RWPE2 (cell line): ENCODE measurements around the gene DTHD1.

Experiments
- ATAC-seq: fragments of 200-7000 bp; cut with Tn5 transposase; 3 replicates; pipeline ENCODE4 v1.9.1; 2021; ENCODE audit warnings: low read depth
- DNase-seq: peaks from one replicate; pipeline ENCODE4 v3.0.0-alpha.2; 2020; ENCODE audit warnings: low spot score
- H3K27ac ChIP-seq: fragments of 450-650 bp; 2 replicates; pipeline ENCODE4 v1.5.1; 2017; ENCODE audit warnings: mild to moderate bottlenecking; ENCODE audit not compliant: poor library complexity, severe bottlenecking
- H3K27me3 ChIP-seq: fragments of 250-450 bp; sonication (Bioruptor Pico); 2 replicates; pipeline ENCODE4 v1.5.1; 2021; ENCODE audit warnings: mild to moderate bottlenecking, moderate library complexity; ENCODE audit not compliant: insufficient read depth, poor library complexity, severe bottlenecking
- H3K36me3 ChIP-seq: fragments of 250-450 bp; sonication (Bioruptor Pico); 2 replicates; pipeline ENCODE4 v1.5.1; 2020; ENCODE audit warnings: low read depth, mild to moderate bottlenecking, moderate library complexity
- H3K4me1 ChIP-seq: fragments of 250-450 bp; sonication (Bioruptor Pico); 2 replicates; pipeline ENCODE4 v1.5.1; 2021; ENCODE audit warnings: mild to moderate bottlenecking, moderate library complexity; ENCODE audit not compliant: insufficient read depth, poor library complexity, severe bottlenecking
- H3K4me3 ChIP-seq: fragments of 250-450 bp; sonication (Bioruptor Pico); 2 replicates; pipeline ENCODE4 v1.5.1; 2021; ENCODE audit warnings: mild to moderate bottlenecking, moderate library complexity; ENCODE audit not compliant: severe bottlenecking
- H3K9me3 ChIP-seq: fragments of 250-450 bp; sonication (Bioruptor Pico); 2 replicates; pipeline ENCODE4 v1.5.1; 2021; ENCODE audit warnings: mild to moderate bottlenecking, moderate library complexity; ENCODE audit not compliant: severe bottlenecking
- TF ChIP-seq, protein P1 (sequence below): fragments of 450-650 bp; IDR thresholded peaks from one replicate; pipeline ENCODE4 v1.5.1; 2017; ENCODE audit warnings: mild to moderate bottlenecking, moderate library complexity; ENCODE audit not compliant: poor library complexity, severe bottlenecking

DTHD1 gene

DNA sequence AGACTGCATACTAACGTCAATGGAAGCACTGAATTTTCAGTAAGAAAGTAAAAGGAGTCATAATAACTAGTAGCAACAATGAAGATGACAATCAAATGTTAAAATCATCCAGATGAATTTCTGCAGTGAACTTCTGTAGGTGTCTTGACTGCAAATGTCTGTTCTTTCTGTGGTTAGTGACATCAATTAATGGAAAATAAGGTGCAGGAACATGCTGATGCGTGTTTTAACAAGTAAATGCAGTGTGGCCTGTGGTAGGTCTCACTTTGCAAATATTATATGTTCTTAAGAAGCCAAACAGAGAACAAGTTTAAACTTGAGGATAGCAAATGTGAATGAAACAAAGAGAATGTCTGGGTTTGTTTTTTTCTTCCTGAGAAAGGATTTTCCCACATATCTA, 2.6 kb upstream of the DTHD1 start:
- Histone ChIP-seq H3K27ac (peak overlapping the region; percentile 46), H3K4me3 (no peak overlapping the region), H3K27me3 (no peaks in the 10 kb centered on the region), H3K36me3 (no peaks in the 10 kb centered on the region), H3K9me3 (no peaks in the 10 kb centered on the region), H3K4me1 (peaks cover 36% of the 10 kb centered on the region)
- DNase-seq (no peak), ATAC-seq (peak; percentile 67)
- TF ChIP-seq, protein P1, sequence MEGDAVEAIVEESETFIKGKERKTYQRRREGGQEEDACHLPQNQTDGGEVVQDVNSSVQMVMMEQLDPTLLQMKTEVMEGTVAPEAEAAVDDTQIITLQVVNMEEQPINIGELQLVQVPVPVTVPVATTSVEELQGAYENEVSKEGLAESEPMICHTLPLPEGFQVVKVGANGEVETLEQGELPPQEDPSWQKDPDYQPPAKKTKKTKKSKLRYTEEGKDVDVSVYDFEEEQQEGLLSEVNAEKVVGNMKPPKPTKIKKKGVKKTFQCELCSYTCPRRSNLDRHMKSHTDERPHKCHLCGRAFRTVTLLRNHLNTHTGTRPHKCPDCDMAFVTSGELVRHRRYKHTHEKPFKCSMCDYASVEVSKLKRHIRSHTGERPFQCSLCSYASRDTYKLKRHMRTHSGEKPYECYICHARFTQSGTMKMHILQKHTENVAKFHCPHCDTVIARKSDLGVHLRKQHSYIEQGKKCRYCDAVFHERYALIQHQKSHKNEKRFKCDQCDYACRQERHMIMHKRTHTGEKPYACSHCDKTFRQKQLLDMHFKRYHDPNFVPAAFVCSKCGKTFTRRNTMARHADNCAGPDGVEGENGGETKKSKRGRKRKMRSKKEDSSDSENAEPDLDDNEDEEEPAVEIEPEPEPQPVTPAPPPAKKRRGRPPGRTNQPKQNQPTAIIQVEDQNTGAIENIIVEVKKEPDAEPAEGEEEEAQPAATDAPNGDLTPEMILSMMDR, result no peak

DNA sequence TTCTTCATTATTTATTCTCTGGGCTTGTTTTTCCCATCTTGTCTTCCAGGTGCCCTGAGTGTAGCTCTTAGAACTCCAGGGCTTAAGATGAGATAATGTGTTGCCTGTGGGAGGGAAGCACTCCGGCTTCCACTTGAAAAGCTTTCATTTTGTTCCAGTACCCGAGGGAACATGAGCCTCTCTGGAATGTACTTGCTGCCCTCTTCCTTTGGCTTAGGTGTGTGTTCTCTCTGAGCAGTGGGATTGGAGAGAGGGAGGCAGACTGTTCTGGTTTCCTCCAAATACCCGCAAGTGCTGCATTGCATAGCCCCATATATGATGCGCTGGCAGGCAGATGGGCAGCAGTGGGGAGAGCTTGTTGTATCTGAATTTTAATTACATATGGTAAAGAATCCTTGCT, 861 bp upstream of the DTHD1 start:
- no peak overlapping the region for H3K27ac ChIP-seq
- H3K27me3 ChIP-seq, result no peaks in the 10 kb centered on the region
- no peaks in the 10 kb centered on the region for H3K9me3 ChIP-seq
- no peak overlapping the region for H3K4me3 ChIP-seq
- peaks cover 31% of the 10 kb centered on the region for H3K4me1 ChIP-seq
- TF ChIP-seq, protein P1, result no peak
- DNase-seq (no peak), ATAC-seq (peak; percentile 51)
- no peaks in the 10 kb centered on the region for H3K36me3 ChIP-seq

DNA sequence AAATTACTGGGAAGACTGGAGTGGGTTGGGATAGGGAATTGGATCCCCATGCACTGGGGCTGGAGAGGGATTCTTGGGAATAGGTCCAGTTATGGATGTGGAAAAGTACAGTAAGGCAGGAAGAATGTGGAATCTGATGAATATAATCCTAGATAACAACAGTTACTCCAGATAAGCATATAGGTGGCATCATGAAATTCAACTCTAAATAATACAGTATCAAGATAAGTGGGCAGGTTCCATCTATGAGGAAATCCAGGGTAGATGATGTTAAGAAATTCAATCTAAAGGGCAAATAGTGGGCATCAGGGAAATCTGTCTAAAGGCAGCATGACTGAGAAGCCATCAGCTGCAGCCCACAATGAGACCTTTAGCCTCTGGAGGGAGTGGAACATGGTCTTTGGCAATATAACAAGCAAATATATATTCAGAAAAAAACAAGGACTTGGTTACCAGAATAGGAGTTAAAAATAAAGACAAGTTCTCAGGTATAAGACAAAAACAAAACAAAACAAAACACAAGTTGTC, 1.2 kb downstream of the DTHD1 start:
- peaks cover 36% of the 10 kb centered on the region for H3K4me1 ChIP-seq
- TF ChIP-seq, protein P1, result no peak

DNA sequence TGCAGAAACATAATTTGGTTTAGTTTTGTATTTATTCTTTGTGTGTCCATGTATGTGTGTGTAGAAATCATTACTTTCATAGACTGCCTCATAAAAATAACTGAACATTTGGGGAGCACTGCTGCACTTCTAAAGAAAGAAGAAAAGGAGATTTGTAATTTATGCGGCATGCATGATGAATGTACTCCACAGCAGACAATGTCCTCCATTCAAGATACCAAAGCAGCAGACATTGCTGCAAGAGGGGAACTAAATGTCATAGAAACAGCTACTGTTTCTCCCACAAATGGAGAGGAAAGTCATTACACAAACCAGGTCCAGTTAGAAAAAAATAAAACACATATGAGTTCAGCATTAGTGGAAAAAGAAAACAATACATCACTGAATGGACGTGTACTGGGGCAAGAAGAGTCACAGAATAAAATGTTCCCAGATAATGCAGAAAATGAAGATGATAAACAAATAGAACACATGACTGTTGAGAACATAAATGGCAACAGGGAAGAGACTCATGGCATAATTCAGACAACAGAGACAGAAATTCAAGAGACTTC, 2.6 kb downstream of the DTHD1 start:
- Histone ChIP-seq H3K4me3 (no peak overlapping the region), H3K27me3 (no peaks in the 10 kb centered on the region), H3K9me3 (no peaks in the 10 kb centered on the region), H3K4me1 (peaks cover 29% of the 10 kb centered on the region), H3K27ac (no peak overlapping the region), H3K36me3 (no peaks in the 10 kb centered on the region)
- no peak for ATAC-seq
- TF ChIP-seq, protein P1, result no peak
- DNase-seq, result no peak

More for the DNA sequence above, 1.2 kb downstream of the DTHD1 start:
- DNase-seq (no peak), ATAC-seq (no peak)
- Histone ChIP-seq H3K27me3 (no peaks in the 10 kb centered on the region), H3K9me3 (no peaks in the 10 kb centered on the region), H3K4me3 (no peak overlapping the region), H3K27ac (no peak overlapping the region), H3K36me3 (no peaks in the 10 kb centered on the region)

DNA sequence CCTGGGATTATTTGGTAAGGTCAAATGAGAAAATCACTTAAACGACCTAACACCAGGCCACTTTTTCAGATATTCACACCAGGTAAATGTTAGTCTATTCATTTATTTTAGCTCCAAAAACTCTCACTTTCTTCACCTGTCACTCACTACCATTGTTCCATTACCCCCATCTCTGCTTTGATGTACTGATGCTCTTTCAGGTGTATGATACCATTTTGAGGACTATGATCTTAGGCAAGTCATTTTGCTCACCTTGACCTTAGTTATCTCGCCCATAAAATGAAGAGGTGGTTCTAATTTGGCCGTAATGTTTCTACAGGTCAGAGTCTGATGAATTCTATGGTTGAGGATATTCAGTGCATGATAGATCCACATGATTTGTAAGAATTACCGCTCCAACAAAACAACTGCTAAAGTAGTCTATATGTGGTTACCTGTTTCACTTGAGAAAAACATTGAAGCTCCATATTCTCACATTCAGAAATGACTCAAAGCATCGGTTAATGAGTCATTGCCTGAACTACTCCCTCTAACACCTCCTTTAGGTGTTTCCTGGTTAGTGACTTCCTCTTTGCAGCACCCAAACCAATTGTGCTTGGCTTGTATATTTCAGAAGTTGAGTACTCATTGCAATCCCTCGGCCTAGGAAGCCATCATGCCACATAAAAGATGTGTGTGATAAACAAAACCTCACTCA, 4.5 kb downstream of the DTHD1 start:
- Histone ChIP-seq H3K36me3 (no peaks in the 10 kb centered on the region), H3K4me1 (peaks cover 10% of the 10 kb centered on the region), H3K9me3 (no peaks in the 10 kb centered on the region), H3K27ac (no peak overlapping the region), H3K27me3 (no peaks in the 10 kb centered on the region), H3K4me3 (no peak overlapping the region)
- ATAC-seq (peak; percentile 73), DNase-seq (no peak)
- TF ChIP-seq, protein P1, result no peak
